GM18870 (cell line): ENCODE data around the gene DNAJB1.
A peak's percentile ranks its signal among the peaks of the same experiment; 100 is the strongest.
"Not testable (repeated sequence)": the region's sequence is repeated elsewhere in the genome, so short reads cannot be mapped to it uniquely, and the experiment has no call there.

Experiments used
- ATAC-seq: cut with Tn5 transposase; IDR thresholded peaks from one replicate; pipeline ENCODE4 v1.9.1; 2021; ENCODE audit warnings: moderate library complexity; ENCODE audit not compliant: unreplicated experiment

Gene DNAJB1

GRCh38 chr19:14517840-14518505, at the start of gene DNAJB1:
Gene DNAJB1, minus strand, starts transcription at chr19:14518397. Its CDS starts 48 bp downstream, at chr19:14518349.
- ATAC-seq: peak; percentile 60

GRCh38 chr19:14567079-14567478, 48.9 kb upstream of the DNAJB1 start:
- no peak for ATAC-seq

GRCh38 chr19:14566712-14567077, 48.5 kb upstream of the DNAJB1 start:
- ATAC-seq: no peak

GRCh38 chr19:14565765-14566711, 47.8 kb upstream of the DNAJB1 start:
- ATAC-seq: no peak

- no peak for ATAC-seq
Measured at GRCh38 chr19:14565298-14565679, 47.1 kb upstream of the DNAJB1 start.

GRCh38 chr19:14564652-14565297, 46.6 kb upstream of the DNAJB1 start:
- ATAC-seq: not testable (repeated sequence)

GRCh38 chr19:14563989-14564651, 45.9 kb upstream of the DNAJB1 start:
- ATAC-seq: no peak

- ATAC-seq: no peak
Measured at GRCh38 chr19:14563590-14563926, 45.4 kb upstream of the DNAJB1 start.

GRCh38 chr19:14562660-14563589, 44.7 kb upstream of the DNAJB1 start:
- no peak for ATAC-seq

GRCh38 chr19:14561847-14562351, 43.7 kb upstream of the DNAJB1 start:
- ATAC-seq: no peak

GRCh38 chr19:14561249-14561648, 43.1 kb upstream of the DNAJB1 start:
- no peak for ATAC-seq

- no peak for ATAC-seq
Measured at GRCh38 chr19:14560776-14561108, 42.5 kb upstream of the DNAJB1 start.

- ATAC-seq: no peak
Measured at GRCh38 chr19:14559916-14560775, 41.9 kb upstream of the DNAJB1 start.

- ATAC-seq: no peak
Measured at GRCh38 chr19:14558370-14559066, 40.3 kb upstream of the DNAJB1 start.

- ATAC-seq: no peak
Measured at GRCh38 chr19:14556662-14557188, 38.5 kb upstream of the DNAJB1 start.

- ATAC-seq: no peak
Measured at GRCh38 chr19:14555918-14556661, 37.9 kb upstream of the DNAJB1 start.

- no peak for ATAC-seq
Measured at GRCh38 chr19:14554382-14554812, 36.2 kb upstream of the DNAJB1 start.

- ATAC-seq: no peak
Measured at GRCh38 chr19:14553939-14554243, 35.7 kb upstream of the DNAJB1 start.
